Tibial artery (tissue), 4 donors: Measurements from ENCODE around the gene TFAP2A.

Source experiments
- DNase-seq, 2 donors: peaks; one replicate each; pipeline ENCODE4 v3.0.0-alpha.2; 2019
- H3K27ac ChIP-seq, 2 donors: fragments of 200-600 bp; sonication (generic) in 1 of 2; 1 replicate in 1 of 2; 2 replicates in 1 of 2; pipeline ENCODE4 v1.5.1; 2018 to 2019; ENCODE audit warnings: mild to moderate bottlenecking in 1 of 2
- H3K27me3 ChIP-seq, 2 donors: fragments of 200-600 bp; sonication (generic) in 1 of 2; one replicate each; pipeline versions ENCODE4 v1.5.1 to v1.6.0; 2016 to 2019
- H3K36me3 ChIP-seq, 3 donors: fragments of 200-600 bp; sonication (generic) in 2 of 3; one replicate each; pipeline ENCODE4 v1.5.1; 2016 to 2019; ENCODE audit warnings: mild to moderate bottlenecking in 2 of 3
- H3K4me1 ChIP-seq, 4 donors: fragments of 200-600 bp; sonication (generic) in 2 of 4; 1 replicate in 3 of 4; 2 replicates in 1 of 4; pipeline ENCODE4 v1.5.1; 2016 to 2019
- H3K4me3 ChIP-seq, 2 donors: fragments of 200-600 bp; sonication (generic) in 1 of 2; 1 replicate in 1 of 2; 2 replicates in 1 of 2; pipeline ENCODE4 v1.5.1; 2018 to 2019; ENCODE audit warnings: mild to moderate bottlenecking in 2 of 2
- H3K9me3 ChIP-seq, 3 donors: fragments of 200-600 bp; sonication (generic) in 1 of 3; one replicate each; pipeline ENCODE4 v1.5.1; 2016 to 2019
- intact Hi-C: fragments of 100-400 bp; cut with DNase I; formaldehyde crosslinking; loops from one replicate; pipeline ENCODE4 v1.15.0; 2023; ENCODE audit warnings: low total_unique reads
- TF ChIP-seq, protein P1 (sequence below), 2 experiments: fragments of 200-600 bp in 1 of 2; fragments of 450-650 bp in 1 of 2; IDR thresholded peaks; one replicate each; pipeline ENCODE4 v1.5.1; 2017 to 2019; ENCODE audit warnings: antibody characterized with exemption in 2 of 2, mild to moderate bottlenecking in 1 of 2, moderate library complexity in 1 of 2

Gene TFAP2A

DNA sequence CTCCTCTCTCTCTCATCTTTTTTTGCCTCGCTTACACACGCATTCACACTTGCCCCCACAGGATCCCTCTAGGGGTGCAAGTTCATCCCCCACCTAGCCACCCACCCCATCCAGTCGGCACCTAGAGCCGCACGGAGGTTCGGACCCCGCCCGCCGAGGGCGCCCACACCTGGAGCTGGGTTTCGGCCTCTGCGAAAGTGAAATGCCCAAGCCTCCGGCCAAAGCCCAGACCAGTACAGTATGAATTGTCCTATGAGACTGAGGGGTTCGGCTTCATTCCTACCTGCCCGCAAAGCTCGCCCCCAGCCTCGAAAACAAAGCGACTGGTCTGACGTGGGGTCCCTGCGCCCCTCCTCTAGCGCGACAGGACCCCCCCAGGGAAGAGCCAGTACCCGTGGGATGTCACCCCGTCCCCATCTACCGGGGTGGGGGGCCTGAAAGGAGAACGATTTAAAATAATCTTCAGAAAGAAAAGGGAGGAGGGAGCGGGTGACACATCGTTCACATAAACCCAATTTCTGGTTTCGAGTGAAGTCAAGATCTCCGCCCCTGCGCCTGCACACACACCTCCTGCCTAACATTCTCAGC, 1.5 kb downstream of the TFAP2A start:
- intact Hi-C loops: no loop called here
- Histone ChIP-seq H3K9me3 (no peaks in the 10 kb centered on the region), H3K27me3 (peaks cover 4 to 95% of the 10 kb centered on the region in 2 donors), H3K4me1 (peaks cover 9 to 43% (median 41%) of the 10 kb centered on the region in 4 donors), H3K36me3 (no peaks in the 10 kb centered on the region), H3K27ac (peak overlapping the region in 1 of 2 donors; percentile 89), H3K4me3 (peak overlapping the region; percentile 72 to 78)
- DNase-seq: no peak
- TF ChIP-seq, protein P1, sequence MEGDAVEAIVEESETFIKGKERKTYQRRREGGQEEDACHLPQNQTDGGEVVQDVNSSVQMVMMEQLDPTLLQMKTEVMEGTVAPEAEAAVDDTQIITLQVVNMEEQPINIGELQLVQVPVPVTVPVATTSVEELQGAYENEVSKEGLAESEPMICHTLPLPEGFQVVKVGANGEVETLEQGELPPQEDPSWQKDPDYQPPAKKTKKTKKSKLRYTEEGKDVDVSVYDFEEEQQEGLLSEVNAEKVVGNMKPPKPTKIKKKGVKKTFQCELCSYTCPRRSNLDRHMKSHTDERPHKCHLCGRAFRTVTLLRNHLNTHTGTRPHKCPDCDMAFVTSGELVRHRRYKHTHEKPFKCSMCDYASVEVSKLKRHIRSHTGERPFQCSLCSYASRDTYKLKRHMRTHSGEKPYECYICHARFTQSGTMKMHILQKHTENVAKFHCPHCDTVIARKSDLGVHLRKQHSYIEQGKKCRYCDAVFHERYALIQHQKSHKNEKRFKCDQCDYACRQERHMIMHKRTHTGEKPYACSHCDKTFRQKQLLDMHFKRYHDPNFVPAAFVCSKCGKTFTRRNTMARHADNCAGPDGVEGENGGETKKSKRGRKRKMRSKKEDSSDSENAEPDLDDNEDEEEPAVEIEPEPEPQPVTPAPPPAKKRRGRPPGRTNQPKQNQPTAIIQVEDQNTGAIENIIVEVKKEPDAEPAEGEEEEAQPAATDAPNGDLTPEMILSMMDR (IDR thresholded peaks at IDR 0.05): no peak

DNA sequence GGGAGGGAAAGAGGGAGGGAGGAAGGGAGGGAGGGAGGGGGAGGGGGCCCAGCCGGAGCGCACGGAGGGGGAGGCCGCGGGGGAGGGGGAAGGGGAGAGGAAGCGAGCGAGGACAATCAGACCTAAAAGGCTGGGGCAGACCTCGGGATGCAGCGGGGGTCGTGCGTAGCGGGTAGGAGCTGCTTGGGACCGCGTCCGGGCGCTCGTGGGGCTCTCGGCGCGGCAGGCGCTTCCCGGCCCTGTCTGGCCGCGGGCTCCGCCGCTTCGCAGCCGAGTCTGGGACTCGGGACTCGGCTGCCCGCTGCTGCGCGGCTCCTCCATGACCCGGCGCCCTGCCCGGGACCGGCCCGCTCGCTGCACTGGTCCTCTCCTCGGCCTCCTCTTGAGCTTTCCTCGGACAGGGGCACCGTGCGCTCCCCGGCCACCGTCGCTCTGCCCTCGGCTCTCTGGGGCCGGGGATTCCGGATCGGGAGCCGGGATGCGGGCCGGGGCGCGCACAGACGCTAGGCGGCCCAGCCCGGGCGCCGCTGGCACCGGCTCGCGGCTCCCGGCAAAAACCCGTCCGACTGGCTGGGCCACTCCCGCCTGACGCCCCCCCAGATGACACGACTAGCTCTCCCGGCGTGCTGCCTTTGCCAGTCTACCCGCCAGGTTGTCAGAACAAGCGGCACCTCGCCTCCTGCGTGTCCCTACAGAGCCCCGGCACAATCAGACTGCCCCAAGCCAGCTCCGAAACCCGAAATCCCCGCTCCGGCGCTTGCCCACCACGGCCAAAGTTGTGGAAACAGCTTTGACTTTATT, 2.2 kb downstream of the TFAP2A start:
- Histone ChIP-seq H3K27me3 (peaks cover 4 to 95% of the 10 kb centered on the region in 2 donors), H3K4me1 (peaks cover 9 to 43% (median 41%) of the 10 kb centered on the region in 4 donors), H3K36me3 (no peaks in the 10 kb centered on the region), H3K4me3 (peak overlapping the region; percentile 72 to 78), H3K9me3 (no peaks in the 10 kb centered on the region), H3K27ac (peak overlapping the region; percentile 1 to 89)
- peak in 1 of 2 donors; percentile 81 for DNase-seq
- intact Hi-C loops: no loop called here
- TF ChIP-seq, protein P1 (IDR thresholded peaks at IDR 0.05): no peak

DNA sequence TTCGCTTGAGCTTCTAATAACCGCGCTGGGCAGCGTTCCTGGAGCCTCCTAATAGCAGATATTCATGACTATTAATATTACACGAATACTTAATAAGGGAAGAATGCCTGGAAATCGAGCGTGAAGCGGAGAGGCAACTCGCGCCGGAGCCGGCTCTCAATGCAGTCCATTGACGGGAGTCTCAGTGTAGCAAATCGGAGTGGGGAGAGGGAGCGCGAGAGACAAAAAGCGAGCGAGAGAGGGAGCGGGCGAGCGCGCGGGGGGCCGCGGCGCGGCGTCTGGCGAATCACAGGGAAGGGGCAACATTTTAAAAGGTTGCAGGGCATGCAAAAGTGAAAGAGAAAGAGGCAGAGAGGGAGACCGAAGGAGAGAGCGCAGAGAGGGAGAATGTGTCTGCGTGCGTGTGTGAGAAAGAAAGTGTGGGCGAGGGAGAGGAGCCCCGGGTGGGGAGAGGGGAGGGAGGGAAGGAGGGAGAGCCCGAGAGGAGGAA, 2.9 kb downstream of the TFAP2A start:
- H3K27me3 ChIP-seq: peaks cover under 1 to 93% of the 10 kb centered on the region in 2 donors
- H3K36me3 ChIP-seq: no peaks in the 10 kb centered on the region
- H3K27ac ChIP-seq: peak overlapping the region; percentile 1 to 89
- H3K9me3 ChIP-seq: no peaks in the 10 kb centered on the region
- intact Hi-C loops: no loop called here
- TF ChIP-seq, protein P1 (IDR thresholded peaks at IDR 0.05): no peak
- no peak for DNase-seq
- peaks cover 9 to 43% (median 41%) of the 10 kb centered on the region in 4 donors for H3K4me1 ChIP-seq
- peak overlapping the region; percentile 72 to 78 for H3K4me3 ChIP-seq

DNA sequence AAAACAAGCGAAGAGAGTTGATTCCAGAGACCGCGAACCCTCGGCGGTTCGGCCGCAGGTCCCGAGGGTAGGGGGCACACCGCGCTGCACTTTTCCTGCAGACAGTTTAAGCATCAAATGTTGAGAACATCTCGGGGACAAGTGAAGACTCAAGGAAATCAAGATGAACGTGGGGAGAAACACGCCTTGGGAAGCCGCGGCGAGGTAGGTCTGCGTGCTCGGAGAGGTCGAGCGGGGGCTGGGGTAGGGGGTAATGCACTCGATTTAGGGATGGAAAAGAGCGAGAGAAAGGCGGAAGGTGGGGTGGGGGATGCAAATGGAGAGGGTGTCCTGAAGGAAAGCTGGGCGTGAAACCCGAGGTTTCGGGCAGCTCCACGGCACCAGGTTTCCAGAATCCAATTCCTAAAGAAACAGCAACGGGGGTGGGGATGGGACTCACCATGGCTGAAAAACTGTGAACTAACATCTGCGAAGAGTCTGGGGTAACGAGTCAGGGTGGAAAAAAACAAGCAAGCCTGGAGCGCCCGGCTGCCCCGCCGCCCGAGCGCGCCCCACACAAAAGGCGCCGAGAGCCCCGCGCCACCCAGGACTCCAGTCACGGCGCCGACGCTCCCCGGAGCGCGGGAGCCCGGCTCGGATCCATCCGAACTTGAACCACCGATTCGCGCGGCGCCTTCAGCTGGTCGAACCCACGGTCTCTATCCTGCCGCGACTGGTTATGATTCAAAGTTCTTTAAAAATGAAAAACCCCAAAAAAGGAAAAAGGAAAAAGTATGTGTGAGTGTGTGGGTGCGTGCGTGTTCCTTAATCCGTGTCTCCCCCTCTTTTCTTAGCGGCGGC, 3.5 kb downstream of the TFAP2A start:
- Histone ChIP-seq H3K4me1 (peaks cover 9 to 43% (median 41%) of the 10 kb centered on the region in 4 donors), H3K9me3 (no peaks in the 10 kb centered on the region), H3K4me3 (peak overlapping the region; percentile 72 to 78), H3K36me3 (no peaks in the 10 kb centered on the region), H3K27me3 (peaks cover 0 to 92% of the 10 kb centered on the region in 2 donors), H3K27ac (peak overlapping the region; percentile 1 to 89)
- TF ChIP-seq, protein P1 (IDR thresholded peaks at IDR 0.05): no peak
- no peak for DNase-seq
- intact Hi-C loops: no loop called here
